Nephron progenitor cell (in vitro differentiated cells): ENCODE data around the gene PDE4D.

ENCODE experiments used
- DNase-seq: peaks from one replicate; pipeline ENCODE4 v3.0.0; 2021
- H3K27ac Mint-ChIP-seq: 2 replicates; pipeline ENCODE4 v1.8.0; 2021; ENCODE audit warnings: mild to moderate bottlenecking, moderate library complexity, mixed read lengths
- H3K27me3 Mint-ChIP-seq: 2 replicates; pipeline ENCODE4 v1.8.0; 2021; ENCODE audit warnings: mild to moderate bottlenecking, low read depth, mixed read lengths; ENCODE audit not compliant: poor library complexity
- H3K36me3 Mint-ChIP-seq: 2 replicates; pipeline ENCODE4 v1.8.0; 2021; ENCODE audit warnings: low read depth, mixed read lengths
- H3K4me1 Mint-ChIP-seq: 2 replicates; pipeline ENCODE4 v1.8.0; 2021; ENCODE audit warnings: mixed read lengths
- H3K4me3 Mint-ChIP-seq: 2 replicates; pipeline ENCODE4 v1.8.0; 2021; ENCODE audit warnings: mild to moderate bottlenecking, moderate library complexity, mixed read lengths
- H3K9me3 Mint-ChIP-seq: 2 replicates; pipeline ENCODE4 v1.8.0; 2021; ENCODE audit warnings: mild to moderate bottlenecking, moderate library complexity, mixed read lengths
- CTCF ChIP-seq: fragments of 200-600 bp; sonication (generic); IDR thresholded peaks from 2 replicates; pipeline ENCODE4 v1.5.0; 2021; ENCODE audit warnings: antibody characterized with exemption

The PDE4D gene

GRCh38 chr5:58937031-58937681 lies 956.4 kb downstream of the PDE4D start:
- Mint-ChIP-seq H3K4me3 (no peak overlapping the region), H3K27me3 (peaks cover 3% of the 10 kb centered on the region), H3K9me3 (no peaks in the 10 kb centered on the region), H3K4me1 (peaks cover 15% of the 10 kb centered on the region), H3K36me3 (no peaks in the 10 kb centered on the region), H3K27ac (no peak overlapping the region)
- TF ChIP-seq CTCF = no peak
- DNase-seq = no peak

GRCh38 chr5:58934629-58935097 lies 958.9 kb downstream of the PDE4D start:
- H3K4me3 Mint-ChIP-seq = no peak overlapping the region
- DNase-seq = no peak
- TF ChIP-seq CTCF = no peak
- H3K27ac Mint-ChIP-seq = no peak overlapping the region
- peaks cover 6% of the 10 kb centered on the region for H3K27me3 Mint-ChIP-seq
- H3K9me3 Mint-ChIP-seq = no peaks in the 10 kb centered on the region
- H3K4me1 Mint-ChIP-seq = peaks cover 20% of the 10 kb centered on the region
- no peaks in the 10 kb centered on the region for H3K36me3 Mint-ChIP-seq

GRCh38 chr5:58933891-58934628 lies 959.5 kb downstream of the PDE4D start:
- peaks cover 6% of the 10 kb centered on the region for H3K27me3 Mint-ChIP-seq
- no peaks in the 10 kb centered on the region for H3K36me3 Mint-ChIP-seq
- H3K27ac Mint-ChIP-seq = no peak overlapping the region
- DNase-seq = no peak
- H3K9me3 Mint-ChIP-seq = no peaks in the 10 kb centered on the region
- H3K4me1 Mint-ChIP-seq = peaks cover 20% of the 10 kb centered on the region
- H3K4me3 Mint-ChIP-seq = no peak overlapping the region
- TF ChIP-seq CTCF = no peak

- peaks cover 9% of the 10 kb centered on the region for H3K27me3 Mint-ChIP-seq
- H3K9me3 Mint-ChIP-seq = no peaks in the 10 kb centered on the region
- H3K4me3 Mint-ChIP-seq = no peak overlapping the region
- no peaks in the 10 kb centered on the region for H3K36me3 Mint-ChIP-seq
- H3K27ac Mint-ChIP-seq = no peak overlapping the region
- TF ChIP-seq CTCF = no peak
- DNase-seq = no peak
- peaks cover 21% of the 10 kb centered on the region for H3K4me1 Mint-ChIP-seq
Observed at GRCh38 chr5:58932057-58932612, 961.4 kb downstream of the PDE4D start.

GRCh38 chr5:58930520-58930919 lies 963.0 kb downstream of the PDE4D start:
- Mint-ChIP-seq H3K36me3 (no peaks in the 10 kb centered on the region), H3K9me3 (no peaks in the 10 kb centered on the region), H3K4me3 (no peak overlapping the region), H3K4me1 (peaks cover 32% of the 10 kb centered on the region), H3K27ac (no peak overlapping the region), H3K27me3 (peaks cover 10% of the 10 kb centered on the region)
- DNase-seq = no peak
- no peak for TF ChIP-seq CTCF
